ENCODE data around the gene DOCK1.

DOCK1 gene

DNA sequence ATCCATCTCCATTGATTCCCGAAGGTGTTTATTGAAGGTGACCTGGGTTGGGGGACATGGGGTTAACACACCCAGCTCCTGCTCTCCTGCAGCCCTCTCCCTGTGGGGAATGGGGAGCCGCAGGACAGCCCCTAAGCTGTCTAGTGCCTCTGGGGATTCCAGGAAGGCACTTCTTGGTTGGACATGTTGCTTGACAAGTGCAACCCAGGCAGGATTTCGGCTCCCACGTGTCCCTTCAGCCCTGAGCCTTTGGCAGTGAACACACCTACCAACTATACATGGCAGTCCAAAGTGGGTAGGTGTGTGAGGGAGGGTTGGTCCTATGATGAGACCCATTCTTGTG lies 43.9 kb downstream of the DOCK1 start:
- in situ Hi-C loops (cut with MboI; ENCODE audit: low sequenced_read_pairs, unreplicated experiment): no loop called here
- no peak for DNase-seq (ENCODE audit: low spot score)
- TF ChIP-seq, protein P1, sequence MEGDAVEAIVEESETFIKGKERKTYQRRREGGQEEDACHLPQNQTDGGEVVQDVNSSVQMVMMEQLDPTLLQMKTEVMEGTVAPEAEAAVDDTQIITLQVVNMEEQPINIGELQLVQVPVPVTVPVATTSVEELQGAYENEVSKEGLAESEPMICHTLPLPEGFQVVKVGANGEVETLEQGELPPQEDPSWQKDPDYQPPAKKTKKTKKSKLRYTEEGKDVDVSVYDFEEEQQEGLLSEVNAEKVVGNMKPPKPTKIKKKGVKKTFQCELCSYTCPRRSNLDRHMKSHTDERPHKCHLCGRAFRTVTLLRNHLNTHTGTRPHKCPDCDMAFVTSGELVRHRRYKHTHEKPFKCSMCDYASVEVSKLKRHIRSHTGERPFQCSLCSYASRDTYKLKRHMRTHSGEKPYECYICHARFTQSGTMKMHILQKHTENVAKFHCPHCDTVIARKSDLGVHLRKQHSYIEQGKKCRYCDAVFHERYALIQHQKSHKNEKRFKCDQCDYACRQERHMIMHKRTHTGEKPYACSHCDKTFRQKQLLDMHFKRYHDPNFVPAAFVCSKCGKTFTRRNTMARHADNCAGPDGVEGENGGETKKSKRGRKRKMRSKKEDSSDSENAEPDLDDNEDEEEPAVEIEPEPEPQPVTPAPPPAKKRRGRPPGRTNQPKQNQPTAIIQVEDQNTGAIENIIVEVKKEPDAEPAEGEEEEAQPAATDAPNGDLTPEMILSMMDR (IDR thresholded peaks at IDR 0.05; ENCODE audit: borderline replicate concordance, control extremely low read depth, extremely low read depth, insufficient read depth, missing control alignments): no peak

DNA sequence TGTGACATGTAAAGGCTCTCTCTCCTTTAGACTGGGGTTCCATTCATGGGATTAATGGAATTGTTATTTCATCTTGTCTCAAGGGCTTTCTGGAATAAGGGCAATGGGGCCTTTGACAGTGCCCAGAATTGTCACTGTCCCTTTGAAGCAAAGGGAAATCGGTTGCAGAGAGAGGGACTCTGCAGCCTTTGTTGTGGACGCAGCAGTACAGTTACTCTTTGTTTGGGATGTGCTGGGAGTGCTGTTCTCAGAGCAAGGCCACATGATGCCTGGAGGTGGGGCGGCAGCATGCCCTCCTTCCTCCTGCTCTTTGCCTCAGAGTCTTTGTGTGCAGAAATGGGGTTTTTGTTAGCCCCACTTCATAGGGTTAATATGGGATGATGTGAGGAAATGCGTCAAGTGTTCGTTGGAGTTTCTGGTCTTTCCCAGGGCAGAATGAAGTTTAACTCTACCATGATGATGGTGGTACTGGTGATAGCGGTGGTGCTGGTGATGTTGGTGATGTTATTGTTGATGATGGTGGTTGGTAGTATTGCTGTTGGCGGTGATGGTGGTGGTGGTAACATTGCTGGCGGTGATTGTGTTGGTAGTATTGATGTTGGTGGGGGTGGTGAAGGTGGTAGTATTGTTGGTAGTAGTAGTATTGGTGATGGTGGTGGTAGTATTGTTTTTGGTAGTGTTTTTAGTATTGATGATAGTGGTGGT lies 45.3 kb downstream of the DOCK1 start:
- no peak for DNase-seq (ENCODE audit: low spot score)
- TF ChIP-seq, protein P1 (IDR thresholded peaks at IDR 0.05; ENCODE audit: borderline replicate concordance, control extremely low read depth, extremely low read depth, insufficient read depth, missing control alignments): no peak
- in situ Hi-C loops (cut with MboI; ENCODE audit: low sequenced_read_pairs, unreplicated experiment): no loop called here

DNA sequence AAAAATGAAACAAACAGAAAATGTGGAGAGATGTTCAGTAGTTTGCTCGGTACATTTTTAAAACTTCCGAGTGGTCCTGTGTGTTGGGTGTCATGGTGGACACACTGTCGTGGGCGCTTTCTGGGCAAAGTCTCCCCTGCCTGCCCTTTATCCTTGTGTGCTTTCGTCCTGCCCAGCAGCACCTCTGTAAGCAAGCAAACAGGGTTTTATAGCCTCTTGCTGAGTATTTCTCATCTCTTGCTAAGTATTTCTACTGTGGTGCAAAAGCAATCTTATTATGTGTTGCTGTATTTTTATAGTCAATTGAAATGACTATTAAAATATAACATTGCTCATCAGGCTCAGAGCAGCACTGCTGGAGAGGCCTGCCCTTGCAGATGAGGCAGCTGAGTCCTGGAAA lies 48.7 kb downstream of the DOCK1 start:
- TF ChIP-seq, protein P1 (IDR thresholded peaks at IDR 0.05; ENCODE audit: borderline replicate concordance, control extremely low read depth, extremely low read depth, insufficient read depth, missing control alignments): no peak
- no peak for DNase-seq (ENCODE audit: low spot score)
- in situ Hi-C loops (cut with MboI; ENCODE audit: low sequenced_read_pairs, unreplicated experiment): no loop called here

DNA sequence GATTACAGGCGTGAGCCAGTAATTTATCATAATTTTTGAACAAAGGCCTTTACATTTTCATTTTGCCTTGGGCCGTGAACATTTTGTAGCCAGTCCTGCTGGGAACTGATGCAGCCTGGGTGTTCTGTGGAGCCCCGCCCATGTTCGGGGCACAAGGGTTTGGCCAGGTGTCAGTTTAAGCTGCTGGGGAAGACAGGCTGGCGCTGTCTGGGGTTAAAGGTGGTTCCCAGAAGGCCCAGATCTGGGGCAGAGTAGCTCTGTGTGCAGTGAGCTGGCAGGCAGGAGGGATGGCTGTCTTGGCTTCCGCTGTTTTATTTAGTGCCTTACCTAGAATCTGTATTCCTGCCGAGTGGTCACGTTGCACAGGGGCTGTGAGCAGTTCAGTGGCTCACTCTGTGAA lies 50.2 kb downstream of the DOCK1 start:
- TF ChIP-seq, protein P1 (IDR thresholded peaks at IDR 0.05; ENCODE audit: borderline replicate concordance, control extremely low read depth, extremely low read depth, insufficient read depth, missing control alignments): no peak
- in situ Hi-C loops (cut with MboI; ENCODE audit: low sequenced_read_pairs, unreplicated experiment): no loop called here
- no peak for DNase-seq (ENCODE audit: low spot score)

DNA sequence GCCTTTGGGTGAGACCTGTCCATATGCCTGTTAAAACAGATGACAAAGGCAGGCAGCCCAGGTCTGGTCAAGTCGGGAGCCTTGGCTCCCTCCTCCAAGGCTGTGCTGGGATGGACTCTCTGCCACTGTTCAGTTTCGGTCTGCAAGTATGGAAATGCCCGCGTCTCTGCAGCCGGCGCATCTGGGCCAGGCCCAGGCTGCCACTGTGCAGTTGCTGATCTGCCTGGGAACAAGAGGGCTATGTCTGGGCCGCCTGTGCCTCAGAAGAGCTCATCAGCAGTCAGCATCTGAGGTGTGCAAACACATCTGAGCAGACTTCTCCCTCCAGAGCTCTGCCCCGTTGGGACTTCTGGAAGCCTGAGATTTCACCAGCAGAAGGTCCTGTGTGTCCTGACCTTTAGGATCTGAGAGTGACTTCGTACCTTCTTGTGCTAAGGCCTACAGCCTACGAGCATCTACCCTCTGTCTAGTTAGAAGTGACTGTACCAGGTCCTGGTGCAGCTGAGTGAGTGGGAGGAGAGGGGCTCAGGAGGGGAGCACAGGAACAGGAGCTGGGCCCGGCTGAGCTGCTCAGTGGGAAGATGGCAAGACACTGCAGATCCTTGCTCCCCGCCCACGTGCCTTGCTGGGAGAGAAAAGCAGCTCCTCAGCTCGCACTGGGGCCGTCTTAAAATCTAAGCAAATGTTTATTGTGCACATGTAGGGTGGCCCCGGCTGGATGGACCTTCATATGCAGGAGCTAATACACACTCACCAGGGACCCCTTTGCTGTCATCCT lies 50.9 kb downstream of the DOCK1 start:
- TF ChIP-seq, protein P1 (IDR thresholded peaks at IDR 0.05; ENCODE audit: borderline replicate concordance, control extremely low read depth, extremely low read depth, insufficient read depth, missing control alignments): no peak
- in situ Hi-C loops (cut with MboI; ENCODE audit: low sequenced_read_pairs, unreplicated experiment): no loop called here
- DNase-seq (ENCODE audit: low spot score): no peak

DNA sequence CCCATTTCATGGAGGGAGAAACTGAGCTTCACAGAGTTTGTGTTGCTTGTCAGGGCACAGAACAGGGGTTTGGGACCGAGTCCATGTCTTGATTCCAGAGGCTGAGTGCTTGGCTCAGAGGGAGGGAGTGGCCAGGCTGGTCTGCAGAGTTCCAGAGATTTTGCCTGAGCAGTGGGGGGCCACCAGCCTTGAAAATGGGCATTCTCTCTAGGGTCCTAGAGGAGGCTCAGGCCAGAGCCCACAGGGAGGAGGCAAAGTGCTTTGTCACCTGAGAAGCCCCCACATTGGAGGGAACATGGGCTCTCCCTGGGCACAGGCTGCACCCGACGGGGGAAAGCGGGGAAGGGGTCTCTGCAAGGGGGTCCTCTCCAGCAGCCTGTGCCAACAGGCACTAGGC lies 51.5 kb downstream of the DOCK1 start:
- in situ Hi-C loops (cut with MboI; ENCODE audit: low sequenced_read_pairs, unreplicated experiment): no loop called here
- DNase-seq (ENCODE audit: low spot score): no peak
- TF ChIP-seq, protein P1 (IDR thresholded peaks at IDR 0.05; ENCODE audit: borderline replicate concordance, control extremely low read depth, extremely low read depth, insufficient read depth, missing control alignments): no peak
